ENCODE data around the gene SYK.

SYK gene

GRCh38 chr9:90907790-90908189 lies 106.2 kb downstream of the SYK start:
- no peak for DNase-seq

GRCh38 chr9:90909225-90909624 lies 107.6 kb downstream of the SYK start:
- peak; percentile 29 to 43 for DNase-seq

- no peak for DNase-seq
Measured at GRCh38 chr9:90909747-90910283, 108.2 kb downstream of the SYK start.

- no peak for DNase-seq
Measured at GRCh38 chr9:90914196-90914595, 112.6 kb downstream of the SYK start.

GRCh38 chr9:90914868-90915483 lies 113.4 kb downstream of the SYK start:
- peak; percentile 30 to 74 for DNase-seq

- peak in 1 of 2 experiments; percentile 31 for DNase-seq
Measured at GRCh38 chr9:90915693-90916092, 114.1 kb downstream of the SYK start.

GRCh38 chr9:90916147-90916734 lies 114.6 kb downstream of the SYK start:
- DNase-seq: no peak

GRCh38 chr9:90919883-90920282 lies 118.3 kb downstream of the SYK start:
- DNase-seq: no peak

GRCh38 chr9:90921104-90921503 lies 119.5 kb downstream of the SYK start:
- DNase-seq: no peak

GRCh38 chr9:90921969-90922368 lies 120.3 kb downstream of the SYK start:
- DNase-seq: no peak

- DNase-seq: no peak
Measured at GRCh38 chr9:90925581-90926257, 124.1 kb downstream of the SYK start.

- DNase-seq: no peak
Measured at GRCh38 chr9:90926936-90927335, 125.3 kb downstream of the SYK start.

GRCh38 chr9:90927496-90927895 lies 125.9 kb downstream of the SYK start:
- no peak for DNase-seq

- DNase-seq: no peak
Measured at GRCh38 chr9:90929626-90930025, 128.0 kb downstream of the SYK start.

- no peak for DNase-seq
Measured at GRCh38 chr9:90933468-90933867, 131.8 kb downstream of the SYK start.

GRCh38 chr9:90939351-90939750 lies 137.7 kb downstream of the SYK start:
- DNase-seq: no peak

- DNase-seq: no peak
Measured at GRCh38 chr9:90940280-90940679, 138.7 kb downstream of the SYK start.

- no peak for DNase-seq
Measured at GRCh38 chr9:90941661-90942060, 140.0 kb downstream of the SYK start.

- DNase-seq: peak in 1 of 2 experiments; percentile 2
Measured at GRCh38 chr9:90942555-90942954, 140.9 kb downstream of the SYK start.

- no peak for DNase-seq
Measured at GRCh38 chr9:90943341-90943740, 141.7 kb downstream of the SYK start.

- DNase-seq: no peak
Measured at GRCh38 chr9:90945336-90945735, 143.7 kb downstream of the SYK start.

- no peak for DNase-seq
Measured at GRCh38 chr9:90946982-90947381, 145.4 kb downstream of the SYK start.

All from NCI-H526 (cell line).